Heart left ventricle (tissue), 13 donors: ENCODE results near the gene KIFBP.

ENCODE experiments used
- CTCF ChIP-seq, 12 donors: fragments of 200-600 bp; sonication (generic) in 4 of 12; IDR thresholded peaks; one replicate each; pipeline versions ENCODE4 v1.5.0 to v1.8.0; 2018 to 2022; ENCODE audit warnings: antibody characterized with exemption in 12 of 12, mild to moderate bottlenecking in 5 of 12
- POLR2A ChIP-seq, 2 donors: fragments of 450-650 bp; IDR thresholded peaks; one replicate each; pipeline ENCODE4 v1.6.1; 2017; ENCODE audit warnings: antibody characterized with exemption in 2 of 2, mild to moderate bottlenecking in 2 of 2, moderate library complexity in 2 of 2
- donor health status: ischemic (EF 13 %, LVEDD 7.1; RV severe dilation, severe dysfunction).
- donor health status: DM: no; HTN: yes; CAD: no.
- donor health status: DM: no; HTN: no; CAD: no.
- donor health status: ischemic (EF 25% LVEDD 6.9; RV normal size, moderate dysfunction).
- donor health status: ischemic (EF 25% LVEDD 5.7; RV mildly dilated, moderate dysfunction).
- donor health status: ischemic (EF 35%, LVEDD 5.7; RV mildly dilated, moderate dysfunction).
- donor health status: nonischemic (EF 11% LVEDD 7.7; RV severe dilation, severe dysfunction).
- donor health status: DM: yes; HTN: yes; CAD: no.
- donor health status: PGD.
- donor health status: ischemic (EF 29% LVEDD 5.4; RV normal size, mild dysfunction).
- donor health status: nonischemic (EF 23%, LVEDD 6.1; RV moderate dilation, normal function).

GRCh38 chr10:68957284-68957615, 31.4 kb upstream of the KIFBP start:
- TF ChIP-seq CTCF (IDR thresholded peaks at IDR 0.05) = no peak
- no peak for TF ChIP-seq POLR2A (IDR thresholded peaks at IDR 0.05)
